Rectal smooth muscle tissue (tissue), 1 donor: ENCODE measurements around the gene RNF186.
"Not testable (repeated sequence)": the region's sequence is repeated elsewhere in the genome, so short reads cannot be mapped to it uniquely, and the experiment has no call there.

Experiments
- H3K27ac ChIP-seq: one replicate; pipeline ENCODE4 v1.7.0; 2013; ENCODE audit warnings: low read depth, low read length, inconsistent platforms
- H3K27me3 ChIP-seq: one replicate; pipeline ENCODE4 v1.7.0; 2013; ENCODE audit warnings: low read length; ENCODE audit not compliant: control insufficient read depth, insufficient read depth
- H3K36me3 ChIP-seq: one replicate; pipeline ENCODE4 v1.7.0; 2013; ENCODE audit warnings: low read length; ENCODE audit not compliant: control insufficient read depth, insufficient read depth
- H3K4me1 ChIP-seq: one replicate; pipeline ENCODE4 v1.7.0; 2013; ENCODE audit warnings: low read length; ENCODE audit not compliant: control insufficient read depth, insufficient read depth
- H3K4me3 ChIP-seq: one replicate; pipeline ENCODE4 v1.7.0; 2013; ENCODE audit warnings: low read length
- H3K9ac ChIP-seq: one replicate; pipeline ENCODE4 v1.7.0; 2013; ENCODE audit warnings: low read length

Gene RNF186

GRCh38 chr1:19847334-19847733 lies 32.3 kb upstream of the RNF186 start:
- not testable (repeated sequence) for H3K4me1 ChIP-seq, H3K9ac ChIP-seq, H3K27me3 ChIP-seq, H3K4me3 ChIP-seq, H3K36me3 ChIP-seq, H3K27ac ChIP-seq

GRCh38 chr1:19846338-19846737 lies 31.3 kb upstream of the RNF186 start:
- Histone ChIP-seq H3K27ac (no peak overlapping the region), H3K27me3 (no peaks in the 10 kb centered on the region), H3K9ac (no peak overlapping the region), H3K36me3 (no peaks in the 10 kb centered on the region), H3K4me3 (no peak overlapping the region), H3K4me1 (no peaks in the 10 kb centered on the region)

- H3K27me3 ChIP-seq, result no peaks in the 10 kb centered on the region
- no peak overlapping the region for H3K27ac ChIP-seq
- H3K36me3 ChIP-seq, result no peaks in the 10 kb centered on the region
- no peak overlapping the region for H3K4me3 ChIP-seq
- H3K9ac ChIP-seq, result no peak overlapping the region
- H3K4me1 ChIP-seq, result no peaks in the 10 kb centered on the region
These were observed 30.5 kb upstream of the RNF186 start for GRCh38 chr1:19845555-19845954.

- Histone ChIP-seq H3K4me3 (no peak overlapping the region), H3K4me1 (no peaks in the 10 kb centered on the region), H3K27me3 (no peaks in the 10 kb centered on the region), H3K27ac (no peak overlapping the region), H3K36me3 (no peaks in the 10 kb centered on the region), H3K9ac (no peak overlapping the region)
These were observed 29.8 kb upstream of the RNF186 start for GRCh38 chr1:19844731-19845495.

- no peak overlapping the region for H3K27ac ChIP-seq
- H3K27me3 ChIP-seq, result no peaks in the 10 kb centered on the region
- no peaks in the 10 kb centered on the region for H3K36me3 ChIP-seq
- no peak overlapping the region for H3K4me3 ChIP-seq
- H3K4me1 ChIP-seq, result no peaks in the 10 kb centered on the region
- no peak overlapping the region for H3K9ac ChIP-seq
These were observed 25.1 kb upstream of the RNF186 start for GRCh38 chr1:19840228-19840627.

GRCh38 chr1:19837866-19838265 lies 22.8 kb upstream of the RNF186 start:
- H3K36me3 ChIP-seq, result no peaks in the 10 kb centered on the region
- H3K27me3 ChIP-seq, result no peaks in the 10 kb centered on the region
- no peak overlapping the region for H3K27ac ChIP-seq
- H3K9ac ChIP-seq, result no peak overlapping the region
- H3K4me1 ChIP-seq, result no peaks in the 10 kb centered on the region
- no peak overlapping the region for H3K4me3 ChIP-seq

- H3K36me3 ChIP-seq, result no peaks in the 10 kb centered on the region
These were observed 20.5 kb upstream of the RNF186 start for GRCh38 chr1:19835578-19835977.

GRCh38 chr1:19831441-19831840 lies 16.4 kb upstream of the RNF186 start:
- Histone ChIP-seq H3K4me1 (no peaks in the 10 kb centered on the region), H3K36me3 (no peaks in the 10 kb centered on the region), H3K9ac (no peak overlapping the region), H3K4me3 (no peak overlapping the region), H3K27ac (no peak overlapping the region), H3K27me3 (no peaks in the 10 kb centered on the region)

More at GRCh38 chr1:19835578-19835977, 20.5 kb upstream of the RNF186 start:
- no peak overlapping the region for H3K9ac ChIP-seq
- H3K27me3 ChIP-seq, result no peaks in the 10 kb centered on the region
- H3K4me3 ChIP-seq, result no peak overlapping the region
- no peaks in the 10 kb centered on the region for H3K4me1 ChIP-seq
- H3K27ac ChIP-seq, result no peak overlapping the region

GRCh38 chr1:19828546-19828945 lies 13.5 kb upstream of the RNF186 start:
- Histone ChIP-seq H3K4me3 (no peak overlapping the region), H3K27me3 (no peaks in the 10 kb centered on the region), H3K27ac (no peak overlapping the region), H3K4me1 (no peaks in the 10 kb centered on the region), H3K36me3 (no peaks in the 10 kb centered on the region), H3K9ac (no peak overlapping the region)

- no peaks in the 10 kb centered on the region for H3K27me3 ChIP-seq
- H3K4me1 ChIP-seq, result no peaks in the 10 kb centered on the region
- H3K27ac ChIP-seq, result no peak overlapping the region
- no peaks in the 10 kb centered on the region for H3K36me3 ChIP-seq
- no peak overlapping the region for H3K4me3 ChIP-seq
- H3K9ac ChIP-seq, result no peak overlapping the region
These were observed 10.2 kb upstream of the RNF186 start for GRCh38 chr1:19825298-19825697.

GRCh38 chr1:19824541-19824940 lies 9.5 kb upstream of the RNF186 start:
- H3K27ac ChIP-seq, result no peak overlapping the region
- H3K27me3 ChIP-seq, result no peaks in the 10 kb centered on the region

GRCh38 chr1:19824036-19824435 lies 9.0 kb upstream of the RNF186 start:
- Histone ChIP-seq H3K9ac (no peak overlapping the region), H3K4me1 (no peaks in the 10 kb centered on the region), H3K27me3 (no peaks in the 10 kb centered on the region), H3K36me3 (no peaks in the 10 kb centered on the region), H3K4me3 (no peak overlapping the region), H3K27ac (no peak overlapping the region)

More at GRCh38 chr1:19824541-19824940, 9.5 kb upstream of the RNF186 start:
- no peak overlapping the region for H3K9ac ChIP-seq
- no peaks in the 10 kb centered on the region for H3K36me3 ChIP-seq
- H3K4me3 ChIP-seq, result no peak overlapping the region
- no peaks in the 10 kb centered on the region for H3K4me1 ChIP-seq

GRCh38 chr1:19819701-19820100 lies 4.6 kb upstream of the RNF186 start:
- no peak overlapping the region for H3K9ac ChIP-seq
- no peaks in the 10 kb centered on the region for H3K27me3 ChIP-seq
- no peak overlapping the region for H3K4me3 ChIP-seq
- no peaks in the 10 kb centered on the region for H3K4me1 ChIP-seq
- no peaks in the 10 kb centered on the region for H3K36me3 ChIP-seq
- H3K27ac ChIP-seq, result no peak overlapping the region
